ENCODE data around the gene ZMYND12.
"Not testable (repeated sequence)": the region's sequence is repeated elsewhere in the genome, so short reads cannot be mapped to it uniquely, and the experiment has no call there.

The ZMYND12 gene, protein sequence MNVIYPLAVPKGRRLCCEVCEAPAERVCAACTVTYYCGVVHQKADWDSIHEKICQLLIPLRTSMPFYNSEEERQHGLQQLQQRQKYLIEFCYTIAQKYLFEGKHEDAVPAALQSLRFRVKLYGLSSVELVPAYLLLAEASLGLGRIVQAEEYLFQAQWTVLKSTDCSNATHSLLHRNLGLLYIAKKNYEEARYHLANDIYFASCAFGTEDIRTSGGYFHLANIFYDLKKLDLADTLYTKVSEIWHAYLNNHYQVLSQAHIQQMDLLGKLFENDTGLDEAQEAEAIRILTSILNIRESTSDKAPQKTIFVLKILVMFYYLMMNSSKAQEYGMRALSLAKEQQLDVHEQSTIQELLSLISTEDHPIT

DNA sequence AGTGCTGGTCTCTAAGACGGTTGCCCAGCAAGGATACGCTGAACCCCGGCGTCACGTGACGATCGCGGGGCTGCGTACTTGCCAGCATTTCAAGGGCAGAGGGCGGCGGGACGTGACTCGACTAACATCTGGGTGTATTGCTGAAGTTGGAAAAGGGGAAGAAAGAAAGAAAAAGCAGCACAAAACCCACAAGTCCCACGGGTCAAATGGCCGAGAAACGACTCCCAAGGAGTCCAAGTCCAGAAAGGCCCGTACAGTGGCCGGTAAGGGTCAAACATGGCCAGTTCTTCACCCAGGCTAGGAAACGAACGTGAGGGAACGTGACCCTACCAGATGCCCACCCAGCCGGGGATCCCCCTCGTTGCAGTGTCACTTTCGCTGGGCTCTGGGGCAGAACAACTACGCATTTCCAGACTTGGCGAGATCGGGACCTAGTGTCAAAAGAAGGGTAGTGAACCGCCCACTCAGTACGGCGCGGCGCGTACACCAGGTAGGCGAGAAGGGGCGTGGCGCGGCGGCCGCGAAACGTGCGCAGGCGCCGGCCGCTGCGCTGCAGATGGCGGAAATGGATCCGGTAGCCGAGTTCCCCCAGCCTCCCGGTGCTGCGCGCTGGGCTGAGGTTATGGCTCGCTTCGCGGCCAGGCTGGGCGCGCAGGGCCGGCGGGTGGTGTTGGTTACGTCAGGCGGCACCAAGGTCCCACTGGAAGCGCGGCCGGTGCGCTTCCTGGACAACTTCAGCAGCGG lies at the start of gene ZMYND12, which contains the start of gene PPCS:
ZMYND12 (minus strand) TSS at position 13 of the 744 bp plus-strand sequence. CDS start 25 bp downstream, outside the sequence.
PPCS (plus strand) TSS at position 534 of the 744 bp plus-strand sequence; CDS start at position 557, 23 bp downstream.
- peak; percentile 84 for DNase-seq

DNA sequence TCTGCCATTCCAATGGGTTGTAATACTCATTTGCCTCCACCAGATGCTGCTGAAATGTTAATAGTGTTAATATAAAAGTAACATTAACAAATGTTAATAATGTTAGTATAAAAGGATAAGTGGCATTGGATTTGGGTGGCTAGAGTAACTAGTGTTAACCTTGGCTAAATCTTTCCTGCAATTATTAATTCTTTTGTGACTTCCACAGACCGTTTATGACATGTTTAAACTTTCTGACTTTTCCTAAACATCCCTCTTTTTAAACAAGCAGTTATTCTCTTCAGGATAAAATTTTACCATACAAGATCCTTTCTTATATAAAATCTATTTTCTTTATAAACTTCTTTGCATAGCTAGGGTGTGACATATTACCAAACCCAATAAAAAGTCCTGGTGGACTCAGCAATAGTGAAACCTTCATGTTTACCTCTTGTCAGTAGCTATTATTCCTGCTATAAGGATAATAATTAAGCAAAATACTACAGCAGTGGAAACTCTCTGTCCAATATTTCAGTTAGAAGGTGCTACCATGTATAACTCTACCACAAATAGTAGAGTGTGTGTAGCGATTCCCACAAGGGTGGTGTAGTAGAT lies 48.8 kb upstream of the ZMYND12 start:
- no peak for DNase-seq

DNA sequence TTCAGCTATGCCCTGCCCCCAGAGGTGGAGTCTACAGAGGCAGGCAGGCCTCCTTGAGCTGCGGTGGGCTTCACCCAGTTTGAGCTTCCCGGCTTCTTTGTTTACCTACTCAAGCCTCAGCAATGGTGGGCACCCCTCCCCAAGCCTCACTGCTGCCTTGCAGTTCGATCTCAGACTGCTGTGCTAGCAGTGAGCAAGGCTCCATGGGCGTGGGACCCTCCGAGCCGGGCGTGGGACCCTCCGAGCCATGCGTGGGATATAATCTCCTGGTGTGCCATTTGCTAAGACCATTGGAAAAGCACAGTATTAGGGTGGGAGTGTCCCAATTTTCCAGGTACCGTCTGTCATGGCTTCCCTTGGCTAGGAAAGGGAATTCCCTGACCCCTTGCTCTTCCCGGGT lies 46.2 kb upstream of the ZMYND12 start:
- not testable (repeated sequence) for DNase-seq

- no peak for DNase-seq
Measured at GRCh38 chr1:42490237-42490636, 34.4 kb upstream of the ZMYND12 start.

GRCh38 chr1:42484382-42484781 lies 28.6 kb upstream of the ZMYND12 start:
- no peak for DNase-seq

DNA sequence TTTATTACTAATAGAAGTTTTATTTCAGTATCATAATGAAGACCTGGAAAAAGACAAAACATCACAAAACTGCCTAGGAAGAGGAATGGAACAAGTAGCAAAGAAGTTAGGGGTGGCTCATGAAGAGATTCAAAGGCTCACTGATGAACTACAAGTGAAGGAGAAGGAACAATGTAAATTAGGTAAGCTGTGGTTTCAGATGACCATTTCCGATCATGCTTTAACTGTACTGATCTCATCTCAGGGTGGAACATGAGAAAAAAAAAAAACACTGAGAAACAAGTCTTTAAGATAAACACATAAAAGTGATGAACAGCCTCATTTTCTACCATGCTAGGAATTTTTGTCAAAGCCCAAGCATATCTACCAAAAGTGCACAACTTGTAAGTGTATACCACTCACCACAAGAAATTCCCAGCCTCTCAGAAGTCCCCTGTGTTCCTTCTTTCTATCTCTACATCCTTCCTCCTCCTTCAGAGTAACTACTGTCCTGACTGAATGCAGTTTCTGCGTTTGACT lies 26.9 kb upstream of the ZMYND12 start:
- DNase-seq = no peak

DNA sequence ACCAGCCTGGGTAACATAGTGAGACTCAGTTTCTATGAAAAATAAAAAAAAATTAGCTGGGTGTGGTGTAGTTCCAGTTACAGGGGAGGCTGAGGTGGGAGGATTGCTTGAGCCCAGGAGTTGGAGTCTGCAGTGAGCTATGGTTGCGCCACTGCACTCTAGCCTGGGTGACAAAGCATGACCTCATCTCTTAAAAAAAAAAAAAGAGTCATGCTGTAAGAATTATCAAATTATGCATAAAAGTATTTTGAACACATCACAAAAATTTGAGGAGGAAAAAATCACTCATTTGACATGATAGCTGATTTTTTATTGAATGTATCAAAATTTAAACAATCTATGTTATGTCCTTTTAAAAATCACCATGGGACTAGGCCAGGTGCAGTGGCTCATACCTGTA lies 25.1 kb upstream of the ZMYND12 start:
- no peak for DNase-seq

- DNase-seq = no peak
Measured at GRCh38 chr1:42479621-42480020, 23.8 kb upstream of the ZMYND12 start.

- no peak for DNase-seq
Measured at GRCh38 chr1:42477775-42478174, 22.0 kb upstream of the ZMYND12 start.

DNA sequence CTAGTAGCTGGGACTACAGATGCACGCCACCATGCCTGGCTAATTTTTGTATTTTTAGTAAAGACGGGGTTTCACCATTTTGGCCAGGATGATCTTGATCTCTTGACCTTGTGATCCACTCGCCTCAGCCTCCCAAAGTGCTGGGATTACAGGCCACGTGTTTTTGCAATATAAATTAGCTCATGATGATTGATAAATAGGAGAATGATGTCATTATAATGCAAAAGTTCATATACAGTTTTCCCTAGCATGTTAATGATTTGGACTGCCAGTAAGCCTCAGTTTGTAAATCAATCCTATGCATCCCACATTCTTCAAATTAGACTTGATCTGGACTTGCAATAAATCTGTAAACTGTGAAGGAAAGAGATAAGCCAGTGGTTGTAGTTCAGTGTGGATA lies 21.5 kb upstream of the ZMYND12 start:
- not testable (repeated sequence) for DNase-seq

DNA sequence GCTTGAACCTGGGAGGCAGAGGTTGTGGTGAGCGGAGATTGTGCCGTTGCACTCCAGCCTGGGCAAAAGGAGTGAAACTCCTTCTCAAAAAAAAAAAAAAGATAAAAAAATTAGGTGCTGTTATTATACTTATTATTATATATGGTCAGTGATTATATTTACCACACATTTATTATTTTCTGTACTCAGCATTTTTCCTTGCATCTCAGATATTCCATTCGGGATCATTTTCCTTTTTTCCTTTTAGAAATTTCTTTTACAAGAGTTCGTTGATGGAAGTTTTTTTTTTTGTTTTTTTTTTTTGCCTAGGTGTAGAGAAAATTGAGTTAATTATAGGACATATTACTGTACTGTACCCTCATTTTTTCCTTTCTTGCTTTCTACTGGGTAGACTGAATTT lies 20.8 kb upstream of the ZMYND12 start:
- DNase-seq = no peak

GRCh38 chr1:42469727-42470126 lies 13.9 kb upstream of the ZMYND12 start:
- DNase-seq = no peak

DNA sequence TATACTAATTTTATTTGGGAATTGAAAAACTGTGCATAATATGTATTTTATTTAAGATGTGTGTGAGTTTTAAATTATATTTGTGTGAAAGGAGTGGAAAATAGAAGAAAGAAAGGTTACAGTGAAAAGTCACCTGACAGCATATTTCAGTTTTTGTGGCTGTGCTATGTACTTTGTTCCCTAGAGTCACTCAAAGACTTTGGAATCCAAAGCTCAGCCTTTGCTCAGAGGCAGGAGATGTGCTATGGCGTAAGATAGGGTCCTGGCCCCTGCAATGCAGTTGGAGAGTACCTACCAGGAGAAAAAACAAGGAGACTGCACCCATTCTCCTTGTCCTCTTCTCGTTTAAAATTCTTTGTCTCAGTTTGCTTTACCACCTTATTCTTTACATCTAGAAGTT lies 10.2 kb upstream of the ZMYND12 start:
- DNase-seq = no peak

DNA sequence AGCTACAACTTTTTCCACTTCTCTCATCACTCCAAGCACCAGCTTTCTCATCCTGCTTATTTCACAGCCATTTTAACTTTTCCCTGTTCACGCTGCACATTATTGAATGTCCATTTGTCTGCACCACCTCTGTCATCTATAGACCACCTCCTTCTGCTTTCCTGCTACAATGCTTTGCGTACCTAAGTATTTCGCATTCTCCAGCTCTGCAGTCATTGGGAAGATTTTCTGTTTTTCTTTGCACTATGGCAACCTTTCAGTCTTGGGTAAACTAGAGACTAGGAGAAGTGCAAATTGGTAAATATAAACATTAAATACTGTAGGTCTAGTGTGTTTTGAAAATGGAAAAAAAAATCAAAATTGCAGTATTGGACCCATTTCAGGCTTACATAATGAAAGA lies 8.1 kb upstream of the ZMYND12 start:
- DNase-seq = no peak

DNA sequence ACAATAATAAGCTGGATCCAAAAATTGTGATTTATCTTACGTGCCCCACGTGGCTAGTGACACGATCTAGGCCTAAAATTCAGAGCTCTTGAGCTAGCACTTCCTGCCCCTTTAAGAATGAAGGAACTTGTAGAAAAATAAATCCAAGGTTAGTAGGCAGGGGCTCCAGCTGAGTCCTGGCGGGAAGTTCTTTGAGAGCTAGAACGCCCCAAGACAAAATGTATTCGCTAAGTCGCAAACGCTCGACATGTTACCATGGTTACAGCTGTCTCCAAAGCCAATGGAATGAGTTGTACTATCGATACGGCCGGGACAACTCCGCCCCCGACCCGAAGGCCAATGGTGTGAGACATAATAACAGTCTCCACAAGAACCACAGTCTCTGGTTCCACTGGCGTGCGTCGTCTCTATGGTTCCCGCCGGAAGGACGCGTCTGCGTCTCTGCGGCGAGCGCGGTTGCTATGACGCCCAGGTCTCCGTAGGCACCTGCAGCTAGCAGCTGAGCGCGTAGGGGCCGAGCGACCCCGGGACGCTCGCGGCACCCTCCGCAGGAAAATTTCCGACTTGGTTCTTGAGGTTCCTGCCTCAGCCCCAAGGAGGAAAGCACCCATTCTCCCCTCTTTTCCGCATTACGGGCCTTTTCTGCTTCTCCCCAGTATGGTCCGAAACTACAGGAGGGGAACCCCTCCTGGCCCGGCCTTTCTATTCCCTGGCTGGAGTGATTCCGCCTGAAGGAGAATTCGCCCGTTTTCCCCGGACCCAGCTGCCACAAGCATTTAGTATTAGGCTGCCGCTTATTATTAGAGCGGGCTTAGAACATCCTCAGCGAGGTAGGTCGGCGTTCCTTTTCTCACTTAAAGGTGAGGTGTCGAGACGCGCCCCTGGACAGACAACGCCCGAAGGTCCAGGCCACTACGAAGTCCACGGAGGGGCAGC lies 7.3 kb upstream of the ZMYND12 start, which contains the start of gene CCDC30:
CCDC30 (plus strand) TSS at position 459 of the 936 bp plus-strand sequence. CDS start 17,266 bp downstream, outside the sequence.
- DNase-seq = peak; percentile 97

DNA sequence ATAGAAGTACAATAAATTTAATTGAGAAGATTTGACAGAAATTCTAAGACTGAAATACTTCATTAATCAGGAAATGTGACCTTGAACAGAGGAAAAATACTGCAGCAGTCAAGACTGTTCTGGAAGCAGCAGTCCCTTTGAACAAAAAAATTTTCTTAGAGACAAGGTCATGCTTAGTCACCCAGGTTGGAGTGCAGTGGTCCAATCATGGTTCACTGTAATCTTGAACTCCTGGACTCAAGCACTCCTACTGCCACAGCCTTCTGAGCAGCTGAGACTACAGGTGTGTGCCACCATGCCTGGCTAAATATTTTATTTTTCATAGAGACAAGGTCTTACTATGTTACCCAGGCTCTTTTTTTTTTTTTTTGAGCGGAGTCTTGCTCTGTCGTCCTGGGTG lies 5.4 kb upstream of the ZMYND12 start:
- DNase-seq = no peak

DNA sequence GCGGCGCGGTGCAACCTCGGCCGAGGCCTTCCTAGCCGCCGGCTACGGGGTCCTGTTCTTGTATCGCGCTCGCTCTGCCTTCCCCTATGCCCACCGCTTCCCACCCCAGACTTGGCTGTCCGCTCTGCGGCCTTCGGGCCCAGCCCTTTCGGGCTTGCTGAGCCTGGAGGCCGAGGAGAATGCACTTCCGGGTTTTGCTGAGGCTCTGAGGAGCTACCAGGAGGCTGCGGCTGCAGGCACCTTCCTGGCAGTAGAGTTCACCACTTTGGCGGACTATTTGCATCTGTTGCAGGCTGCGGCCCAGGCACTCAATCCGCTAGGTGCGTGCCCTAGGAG lies 900 bp upstream of the ZMYND12 start:
- DNase-seq = peak; percentile 53

DNA sequence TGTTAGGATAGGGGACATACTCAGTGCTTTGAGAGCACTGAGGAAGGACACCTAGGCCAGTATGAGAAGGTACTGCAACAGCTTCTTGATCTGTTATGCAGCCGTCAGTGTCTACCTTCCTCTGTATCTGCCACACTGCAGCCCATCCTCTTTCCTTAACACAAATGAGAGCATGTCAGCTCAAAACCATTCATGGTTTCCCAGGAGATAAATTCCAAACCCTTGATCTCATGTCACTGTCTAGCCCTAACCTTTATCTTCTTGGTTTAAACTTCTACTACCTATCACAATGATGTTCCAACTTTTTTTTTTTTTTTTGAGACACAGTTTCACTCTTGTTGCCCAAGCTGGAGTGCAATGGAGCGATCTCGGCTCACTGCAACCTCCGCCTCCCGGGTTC lies 1.4 kb downstream of the ZMYND12 start:
- no peak for DNase-seq

DNA sequence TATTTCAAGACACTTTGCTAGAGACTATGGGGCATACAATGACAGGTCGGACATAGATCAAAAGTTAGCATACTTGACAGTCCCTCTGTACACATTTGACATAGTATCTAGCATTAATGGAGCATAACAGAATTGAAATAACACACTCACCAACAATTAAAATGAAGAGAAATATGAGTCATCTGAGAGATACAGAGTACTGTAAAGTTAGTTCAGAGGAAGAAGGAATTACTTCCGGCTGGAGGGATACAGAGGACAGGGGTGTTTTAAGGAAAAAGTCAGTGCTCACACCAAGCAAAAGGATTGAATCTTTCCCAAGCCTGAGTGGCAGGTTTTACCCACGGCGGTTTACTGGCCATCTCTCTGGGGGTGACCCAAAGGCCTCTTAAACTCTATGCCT lies 2.4 kb downstream of the ZMYND12 start:
- DNase-seq = no peak

DNA sequence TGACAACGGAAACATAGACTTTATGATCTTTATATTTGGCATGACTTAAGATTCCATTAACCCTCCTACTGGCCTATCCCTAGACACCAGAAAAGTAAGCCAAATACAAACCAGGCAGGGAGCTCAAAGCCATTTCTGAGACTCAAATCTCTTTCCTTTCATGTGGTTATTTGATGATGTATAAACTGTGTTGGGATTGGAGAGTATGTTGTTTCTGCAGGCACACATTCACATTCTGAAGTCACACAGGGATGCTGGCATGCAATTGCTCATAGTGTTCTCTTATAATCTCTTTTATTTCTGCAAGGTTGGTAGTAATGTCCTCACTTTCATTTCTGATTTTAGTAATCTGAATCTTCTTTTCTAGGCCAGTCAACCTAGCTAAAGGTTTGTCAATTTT lies 5.8 kb downstream of the ZMYND12 start:
- DNase-seq = no peak

- no peak for DNase-seq
Measured at GRCh38 chr1:42449256-42449655, 6.6 kb downstream of the ZMYND12 start.

GRCh38 chr1:42442662-42443061 lies 13.2 kb downstream of the ZMYND12 start:
- no peak for DNase-seq
